Neural cell (in vitro differentiated cells): Measurements from ENCODE around the gene GLIPR1L2. TPM values are rescaled to one million over a fixed set of nuclear protein-coding genes. Genes with fewer than 3 reads are reported as not detected.

Experiments used
- H2AFZ ChIP-seq: fragments of 200-600, 300-800 bp; sonication (generic), shearing (Covaris generic); 2 replicates; pipeline ENCODE4 v1.6.0; 2014; ENCODE audit warnings: low read depth, mild to moderate bottlenecking, antibody characterized with exemption, low read length, moderate library complexity
- H3F3A ChIP-seq: fragments of 200-600 bp; shearing (Covaris generic); 2 replicates; pipeline ENCODE4 v1.6.1; 2016; ENCODE audit warnings: mild to moderate bottlenecking, moderate library complexity, mixed read lengths, antibody characterized with exemption, low read length; ENCODE audit not compliant: insufficient read depth, poor library complexity, severe bottlenecking
- H3K27ac ChIP-seq: fragments of 200-600, 300-800 bp; sonication (generic), shearing (Covaris generic); 2 replicates; pipeline ENCODE4 v1.5.1; 2014; ENCODE audit warnings: mild to moderate bottlenecking, low read length, moderate library complexity
- H3K27me3 ChIP-seq: fragments of 300-800, 200-600 bp; sonication (generic), shearing (Covaris generic); 2 replicates; pipeline ENCODE4 v1.6.0; 2014; ENCODE audit warnings: mild to moderate bottlenecking, low read depth, low read length, moderate library complexity; ENCODE audit not compliant: insufficient read depth
- H3K36me3 ChIP-seq: fragments of 300-800, 200-600 bp; sonication (generic), shearing (Covaris generic); 2 replicates; pipeline ENCODE4 v1.5.1; 2014; ENCODE audit warnings: mild to moderate bottlenecking, antibody characterized with exemption, low read length, moderate library complexity; ENCODE audit not compliant: insufficient read depth
- H3K4me2 ChIP-seq: fragments of 300-800, 200-600 bp; sonication (generic), shearing (Covaris generic); 2 replicates; pipeline ENCODE4 v1.6.0; 2014; ENCODE audit warnings: mild to moderate bottlenecking, low read length
- H3K4me3 ChIP-seq: fragments of 300-800, 200-600 bp; sonication (generic), shearing (Covaris generic); 2 replicates; pipeline ENCODE4 v1.5.1; 2014; ENCODE audit warnings: mild to moderate bottlenecking, low read length, moderate library complexity
- H3K79me2 ChIP-seq: fragments of 200-600 bp; shearing (Covaris generic); replicated peaks from 2 replicates; pipeline ENCODE4 v1.6.0; 2014; ENCODE audit warnings: mild to moderate bottlenecking, low read length, moderate library complexity; ENCODE audit not compliant: insufficient read depth
- H3K9ac ChIP-seq: fragments of 300-800, 200-600 bp; sonication (generic), shearing (Covaris generic); 2 replicates; pipeline ENCODE4 v1.6.1; 2016; ENCODE audit warnings: mild to moderate bottlenecking, low read length, mixed read lengths
- H3K9me2 ChIP-seq: fragments of 200-600 bp; shearing (Covaris generic); 2 replicates; pipeline ENCODE4 v1.6.1; 2016; ENCODE audit warnings: mild to moderate bottlenecking, low read length, mixed read lengths; ENCODE audit not compliant: insufficient read depth
- H3K9me3 ChIP-seq: fragments of 200-600, 300-800 bp; sonication (generic), shearing (Covaris generic); 2 replicates; pipeline ENCODE4 v1.6.1; 2016; ENCODE audit warnings: mild to moderate bottlenecking, mixed run types, low read length, moderate library complexity, mixed read lengths
- H4K20me1 ChIP-seq: fragments of 200-600 bp; shearing (Covaris generic); 2 replicates; pipeline ENCODE4 v1.6.1; 2016; ENCODE audit warnings: mild to moderate bottlenecking, mixed run types; ENCODE audit not compliant: insufficient read depth
- EP300 ChIP-seq: fragments of 450-650 bp; conservative IDR thresholded peaks from 2 replicates; pipeline ENCODE4 v1.6.1; 2014; ENCODE audit warnings: antibody characterized with exemption, mild to moderate bottlenecking, moderate library complexity; ENCODE audit not compliant: poor library complexity, severe bottlenecking
- EZH2 ChIP-seq: fragments of 200-600, 300-800 bp; shearing (Covaris generic), sonication (generic); IDR thresholded peaks from 2 replicates; pipeline ENCODE4 v1.6.1; 2014; ENCODE audit warnings: antibody characterized with exemption, low read length, borderline replicate concordance, mild to moderate bottlenecking; ENCODE audit not compliant: insufficient read depth, poor library complexity, severe bottlenecking
- MXI1 ChIP-seq: fragments of 450-650 bp; conservative IDR thresholded peaks from 2 replicates; pipeline ENCODE4 v1.6.1; 2014; ENCODE audit warnings: antibody characterized with exemption, mild to moderate bottlenecking; ENCODE audit not compliant: poor library complexity, severe bottlenecking
- POLR2AphosphoS5 ChIP-seq: IDR thresholded peaks from 2 replicates; pipeline ENCODE4 v1.6.1; 2012
- RAD21 ChIP-seq: fragments of 450-650 bp; conservative IDR thresholded peaks from 2 replicates; pipeline ENCODE4 v1.6.1; 2014; ENCODE audit warnings: antibody characterized with exemption, mild to moderate bottlenecking, moderate library complexity
- REST ChIP-seq: IDR thresholded peaks from 2 replicates; pipeline ENCODE4 v1.6.1; 2012; ENCODE audit warnings: borderline replicate concordance
- SMC3 ChIP-seq: fragments of 450-650 bp; conservative IDR thresholded peaks from 2 replicates; pipeline ENCODE4 v1.6.1; 2014; ENCODE audit warnings: antibody characterized with exemption, mild to moderate bottlenecking, moderate library complexity; ENCODE audit not compliant: poor library complexity
- TAF1 ChIP-seq: IDR thresholded peaks from 2 replicates; pipeline ENCODE4 v1.6.1; 2012; ENCODE audit warnings: low read depth
- polyA plus RNA-seq: library from polyadenylated mRNA; depleted of rRNA; stranded (reverse); fragments of >200 nt; gene quantifications from 2 replicates; pipeline ENCODE4 v1.2.3, GENCODE V29; 2014
- TF ChIP-seq, protein P1 (sequence below): fragments of 450-650 bp; IDR thresholded peaks from 2 replicates; pipeline ENCODE4 v1.5.1; 2014; ENCODE audit warnings: antibody characterized with exemption, mild to moderate bottlenecking, moderate library complexity; ENCODE audit not compliant: poor library complexity, severe bottlenecking

Gene GLIPR1L2
- polyA plus RNA-seq, 1 donor from 2014 or later: 0.89 TPM

GRCh38 chr12:75409830-75410229 is 18.9 kb downstream of the GLIPR1L2 start:
- no peak overlapping the region for H3K4me3 ChIP-seq
- H3K27me3 ChIP-seq: no peaks in the 10 kb centered on the region
- no peak overlapping the region for H3K9ac ChIP-seq
- no peaks in the 10 kb centered on the region for H3F3A ChIP-seq
- TF ChIP-seq SMC3: no peak
- no peak for TF ChIP-seq POLR2AphosphoS5
- TF ChIP-seq EZH2: no peak
- no peak for TF ChIP-seq EP300
- TF ChIP-seq, protein P1, sequence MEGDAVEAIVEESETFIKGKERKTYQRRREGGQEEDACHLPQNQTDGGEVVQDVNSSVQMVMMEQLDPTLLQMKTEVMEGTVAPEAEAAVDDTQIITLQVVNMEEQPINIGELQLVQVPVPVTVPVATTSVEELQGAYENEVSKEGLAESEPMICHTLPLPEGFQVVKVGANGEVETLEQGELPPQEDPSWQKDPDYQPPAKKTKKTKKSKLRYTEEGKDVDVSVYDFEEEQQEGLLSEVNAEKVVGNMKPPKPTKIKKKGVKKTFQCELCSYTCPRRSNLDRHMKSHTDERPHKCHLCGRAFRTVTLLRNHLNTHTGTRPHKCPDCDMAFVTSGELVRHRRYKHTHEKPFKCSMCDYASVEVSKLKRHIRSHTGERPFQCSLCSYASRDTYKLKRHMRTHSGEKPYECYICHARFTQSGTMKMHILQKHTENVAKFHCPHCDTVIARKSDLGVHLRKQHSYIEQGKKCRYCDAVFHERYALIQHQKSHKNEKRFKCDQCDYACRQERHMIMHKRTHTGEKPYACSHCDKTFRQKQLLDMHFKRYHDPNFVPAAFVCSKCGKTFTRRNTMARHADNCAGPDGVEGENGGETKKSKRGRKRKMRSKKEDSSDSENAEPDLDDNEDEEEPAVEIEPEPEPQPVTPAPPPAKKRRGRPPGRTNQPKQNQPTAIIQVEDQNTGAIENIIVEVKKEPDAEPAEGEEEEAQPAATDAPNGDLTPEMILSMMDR: no peak
- TF ChIP-seq TAF1: no peak
- TF ChIP-seq REST: no peak
- no peak for TF ChIP-seq RAD21
- TF ChIP-seq MXI1: no peak
- no peaks in the 10 kb centered on the region for H3K79me2 ChIP-seq
- no peak overlapping the region for H3K27ac ChIP-seq
- no peak overlapping the region for H3K4me2 ChIP-seq
- no peaks in the 10 kb centered on the region for H3K9me2 ChIP-seq
- no peaks in the 10 kb centered on the region for H3K9me3 ChIP-seq
- H3K36me3 ChIP-seq: no peaks in the 10 kb centered on the region
- H4K20me1 ChIP-seq: no peaks in the 10 kb centered on the region
- no peak overlapping the region for H2AFZ ChIP-seq

DNA sequence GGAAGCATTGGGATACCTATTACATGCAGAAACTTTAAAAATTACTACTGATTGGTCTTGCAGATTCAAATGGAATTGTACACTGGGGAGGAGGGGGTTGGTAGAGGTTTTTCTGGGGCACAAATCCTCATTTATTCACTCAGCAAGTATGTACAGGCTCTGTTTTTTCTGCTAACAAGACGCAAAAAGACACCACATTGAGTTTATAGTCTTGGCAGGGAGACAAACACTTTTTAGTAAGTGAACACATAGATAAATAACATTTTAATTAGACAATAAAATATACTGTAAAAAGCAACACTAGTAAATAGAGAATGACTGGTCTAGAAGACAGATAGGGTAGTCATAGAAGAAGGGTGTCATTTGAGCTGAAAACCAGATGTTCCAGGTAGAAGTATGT is 23.8 kb downstream of the GLIPR1L2 start:
- Histone ChIP-seq H3K36me3 (no peaks in the 10 kb centered on the region), H3K9ac (no peak overlapping the region), H3K9me2 (no peaks in the 10 kb centered on the region), H2AFZ (no peak overlapping the region), H3K27me3 (no peaks in the 10 kb centered on the region), H3K9me3 (no peaks in the 10 kb centered on the region), H3F3A (no peaks in the 10 kb centered on the region), H3K27ac (no peak overlapping the region), H3K4me2 (no peak overlapping the region), H3K4me3 (no peak overlapping the region), H3K79me2 (no peaks in the 10 kb centered on the region), H4K20me1 (no peaks in the 10 kb centered on the region)
- TF ChIP-seq, protein P1: no peak
- TF ChIP-seq EP300 (no peak), SMC3 (no peak), REST (no peak), MXI1 (no peak), EZH2 (no peak)
